NCI-H748 (cell line): Measurements from ENCODE around the gene YTHDF1.

Experiments used
- DNase-seq: peaks from one replicate; lab custom pipeline; 2025; ENCODE audit not compliant: unreplicated experiment; lab: John Stamatoyannopoulos, UW

The YTHDF1 gene

DNA sequence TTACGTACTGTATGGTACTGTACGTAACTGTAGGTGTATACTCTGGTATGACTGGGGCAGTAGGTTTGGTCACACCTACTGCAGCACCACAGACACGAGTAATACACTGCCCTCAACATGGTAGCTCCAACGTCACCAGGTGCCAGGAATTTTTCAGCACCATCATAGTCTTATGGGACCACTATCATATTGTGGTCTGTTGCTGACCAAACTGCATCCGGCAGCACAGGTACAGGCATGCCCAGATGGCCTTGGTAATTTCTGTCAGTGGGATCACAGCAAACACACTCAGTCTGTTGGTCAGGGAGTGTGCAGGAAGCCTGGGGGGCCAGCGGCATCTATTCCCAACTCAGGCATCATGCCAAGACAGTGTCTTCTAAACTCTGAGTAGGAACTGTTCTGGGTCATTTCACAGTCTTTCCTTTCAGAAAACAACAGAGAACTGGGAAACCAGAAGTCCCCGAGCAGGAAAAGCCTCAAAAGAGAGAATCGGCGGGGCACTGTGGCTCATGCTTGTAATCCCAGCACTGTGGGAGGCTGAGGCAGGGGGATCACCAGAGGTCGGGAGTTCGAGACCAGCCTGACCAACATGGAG lies 5.8 kb downstream of the YTHDF1 start:
- DNase-seq = no peak

DNA sequence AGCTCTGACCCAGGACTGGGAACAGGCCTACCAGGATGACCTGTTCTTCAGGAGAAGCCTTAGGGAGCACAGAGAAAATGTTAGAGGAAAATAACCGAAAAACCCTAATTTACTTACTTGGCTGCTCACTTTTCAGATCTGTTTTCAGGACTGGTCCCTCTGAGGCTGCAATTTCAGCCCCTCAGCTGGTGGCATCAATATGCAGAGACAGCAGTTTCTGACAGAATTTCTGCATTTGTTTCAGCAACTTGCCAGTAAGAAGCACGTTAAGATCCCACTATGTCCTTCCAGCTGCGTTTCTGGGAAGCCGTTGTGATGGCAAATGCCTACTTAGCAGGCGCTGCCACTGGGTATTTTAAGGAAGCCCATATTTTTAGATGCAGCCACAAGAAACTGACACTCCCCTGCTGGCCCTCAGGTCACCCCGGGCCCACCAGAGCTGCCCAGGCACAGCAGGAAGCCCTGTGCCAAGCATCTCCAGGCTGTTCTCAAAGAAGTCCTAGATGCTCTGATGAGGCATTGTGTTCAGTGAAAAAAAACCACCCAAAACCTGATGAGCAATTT lies 7.5 kb downstream of the YTHDF1 start:
- no peak for DNase-seq

DNA sequence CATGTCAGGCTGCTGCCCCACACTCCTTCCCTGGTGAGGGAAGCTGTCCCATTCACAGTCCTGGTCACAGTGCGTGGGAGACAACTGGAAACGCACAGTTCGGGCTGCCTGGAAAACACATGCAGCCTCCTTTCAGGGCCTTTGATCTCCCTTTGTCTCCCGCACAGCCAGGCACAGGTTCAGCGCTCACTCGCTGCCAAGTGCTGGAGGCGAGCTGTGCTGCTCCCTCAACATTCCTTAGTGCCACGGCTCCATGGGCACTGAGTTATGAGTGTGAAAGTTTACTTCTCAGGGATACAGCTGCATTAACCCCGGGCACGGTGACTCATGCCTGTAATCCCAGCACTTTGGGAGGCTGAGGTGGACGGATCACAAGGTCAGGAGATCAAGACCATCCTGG lies 9.1 kb downstream of the YTHDF1 start:
- DNase-seq = no peak

DNA sequence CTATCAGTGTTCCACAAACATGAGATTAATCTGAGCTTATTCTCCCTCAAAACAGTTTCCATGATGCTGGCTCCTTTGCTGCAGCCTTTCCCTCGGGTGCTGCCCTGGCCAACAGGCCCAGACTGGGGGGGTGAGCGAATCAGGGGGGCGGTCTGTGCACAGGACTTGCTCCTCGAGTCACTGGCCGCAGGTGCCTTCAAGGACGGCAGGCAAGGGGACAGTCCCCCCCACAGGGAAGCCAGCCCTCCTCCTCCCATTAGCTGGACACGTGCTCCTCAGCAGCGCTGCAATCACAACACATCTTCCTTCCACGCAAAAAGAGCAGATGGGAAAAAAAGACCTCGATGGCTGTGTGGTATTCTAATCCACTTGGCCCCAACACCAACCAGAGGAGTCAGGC lies 10.0 kb downstream of the YTHDF1 start:
- no peak for DNase-seq

DNA sequence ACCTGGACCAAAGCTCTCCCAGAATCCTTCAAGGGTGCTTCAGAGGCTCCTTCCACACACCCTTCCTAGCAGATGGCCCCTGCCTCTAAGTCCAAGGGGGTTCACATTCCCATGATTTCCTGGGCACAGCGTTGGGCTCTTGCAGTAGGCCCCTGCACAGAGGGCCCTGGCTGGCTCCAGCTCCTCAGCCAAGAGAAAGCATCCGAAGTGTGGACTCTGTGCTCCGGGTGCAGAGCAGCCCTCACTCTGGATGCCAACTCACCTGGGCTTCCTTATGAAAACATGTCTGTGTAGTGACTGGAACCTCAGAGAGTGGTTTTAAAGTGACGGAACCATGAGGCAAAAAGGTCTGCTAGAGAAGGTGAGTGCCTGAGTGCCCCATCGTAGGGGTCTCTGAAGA lies 11.6 kb downstream of the YTHDF1 start:
- DNase-seq = no peak

DNA sequence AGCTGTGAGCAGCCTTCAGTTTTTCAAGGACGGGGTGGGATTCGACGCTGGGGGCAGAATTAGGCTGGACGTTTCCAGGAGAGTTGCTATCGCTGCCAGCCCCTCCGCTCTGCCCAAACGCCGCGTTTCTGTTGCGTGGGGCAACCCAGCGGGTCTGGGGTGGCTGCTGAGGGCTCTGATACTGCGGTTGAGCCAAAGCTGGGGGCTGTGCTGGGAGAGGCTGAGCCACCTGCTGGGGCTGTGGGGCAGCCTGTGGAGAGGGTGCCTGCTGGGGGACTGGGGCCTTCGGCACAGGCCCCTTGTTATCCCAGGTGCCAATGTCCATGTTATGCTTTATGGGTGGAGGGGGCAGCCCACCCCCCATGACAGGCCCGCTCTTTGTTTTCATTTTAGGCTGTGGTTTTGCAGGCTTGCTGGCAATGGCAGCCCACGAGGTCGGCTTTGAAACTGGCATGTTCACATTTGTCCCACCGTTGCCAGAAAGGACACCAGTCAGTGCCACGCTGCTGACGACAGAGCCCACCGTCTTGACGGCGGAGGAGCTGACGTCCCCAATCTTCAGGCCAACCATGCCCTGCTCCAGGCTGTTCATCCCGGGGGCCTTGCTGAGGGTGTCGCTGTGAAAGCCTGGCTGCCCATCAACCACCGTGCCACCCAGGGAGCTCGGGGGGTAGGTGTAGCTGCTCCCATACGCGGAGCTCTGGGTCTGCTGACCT lies 13.0 kb downstream of the YTHDF1 start:
- no peak for DNase-seq

DNA sequence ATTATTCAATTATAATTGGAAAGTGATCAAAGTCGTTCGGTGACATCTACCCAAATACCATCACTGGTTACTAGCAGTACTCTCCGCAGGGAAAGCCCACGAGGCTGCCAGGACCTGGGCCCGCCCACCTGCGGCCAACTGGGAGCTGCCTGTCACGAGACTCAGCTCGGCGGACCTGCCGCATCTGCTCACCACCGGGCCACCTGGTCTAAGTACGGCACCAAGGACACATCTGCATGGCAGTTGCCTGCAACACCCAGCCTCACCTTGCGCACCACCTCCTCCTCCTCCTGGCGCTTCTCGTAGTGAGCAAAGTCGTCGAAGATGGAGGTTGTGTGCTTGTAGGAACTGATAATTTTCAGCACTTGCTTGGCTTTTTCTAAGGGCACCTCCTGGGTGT lies 13.9 kb downstream of the YTHDF1 start:
- DNase-seq = no peak

DNA sequence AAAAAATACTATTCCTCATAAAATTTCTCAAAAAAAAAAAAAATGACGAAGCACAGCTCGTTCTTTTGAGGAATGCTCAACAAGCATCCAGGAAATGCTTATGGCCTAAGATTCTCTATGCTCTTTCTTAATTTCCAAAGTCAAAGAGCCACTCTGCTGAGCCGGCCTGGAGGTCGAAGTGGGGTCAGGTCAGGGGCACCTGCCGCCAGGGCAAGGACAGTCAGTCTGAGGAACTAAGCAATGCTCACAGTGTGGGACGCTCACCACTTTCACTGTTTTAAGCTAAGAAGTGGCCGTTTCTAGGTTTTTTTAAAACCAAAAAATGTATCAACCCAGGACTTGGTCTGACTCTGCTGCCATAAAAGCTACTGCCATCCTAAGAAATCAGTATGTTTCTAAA lies 17.3 kb downstream of the YTHDF1 start:
- no peak for DNase-seq

DNA sequence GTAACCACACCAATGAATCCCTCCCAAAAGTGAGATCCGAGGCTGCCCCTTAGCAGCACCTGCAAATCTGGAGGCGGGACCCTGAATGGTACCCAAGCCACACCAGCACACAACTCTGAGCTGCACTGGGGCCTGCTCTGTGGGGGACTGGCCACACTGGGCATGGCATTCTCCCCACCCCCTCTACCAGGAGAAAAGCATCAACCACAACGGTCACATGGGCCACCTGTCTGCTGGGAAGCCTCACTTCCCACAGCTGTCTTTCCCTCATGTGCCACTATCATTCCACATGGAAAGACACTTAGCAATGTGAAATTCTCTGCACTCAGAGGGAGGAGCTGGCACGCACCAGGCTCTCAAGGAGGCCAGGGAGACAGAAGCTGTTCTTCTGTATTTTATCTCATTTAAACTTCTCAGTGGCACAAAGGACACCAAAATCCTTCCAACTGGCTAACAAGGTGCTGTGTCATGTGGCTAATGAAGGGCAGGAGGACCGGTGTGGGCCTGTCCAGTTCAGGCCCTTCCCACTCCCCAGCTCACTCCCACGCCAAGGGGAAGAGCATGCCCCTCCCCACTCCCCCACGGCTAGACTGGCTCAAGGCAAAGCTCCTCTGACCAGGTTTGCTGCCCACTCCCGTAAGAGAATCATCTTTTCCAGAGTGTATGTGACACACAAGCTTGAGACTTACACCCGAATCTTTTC lies 19.0 kb downstream of the YTHDF1 start:
- no peak for DNase-seq

DNA sequence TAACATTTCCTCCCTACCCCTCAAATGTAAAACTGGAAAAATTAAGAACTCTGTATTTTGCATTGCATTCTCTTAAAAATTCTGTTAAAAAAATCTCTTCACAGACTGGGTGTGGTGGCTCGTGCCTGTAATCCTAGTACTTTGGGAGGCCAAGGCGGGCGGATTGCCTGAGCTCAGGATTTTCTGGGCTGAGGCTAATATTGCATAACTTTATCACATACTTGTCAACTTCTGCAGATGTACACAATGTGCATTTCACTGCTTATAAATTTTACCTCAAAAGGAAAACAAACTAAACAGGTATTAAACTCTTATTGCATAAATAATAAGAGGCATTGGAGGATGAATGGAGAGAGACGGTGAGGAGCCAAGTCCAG lies 21.1 kb downstream of the YTHDF1 start:
- DNase-seq = no peak

DNA sequence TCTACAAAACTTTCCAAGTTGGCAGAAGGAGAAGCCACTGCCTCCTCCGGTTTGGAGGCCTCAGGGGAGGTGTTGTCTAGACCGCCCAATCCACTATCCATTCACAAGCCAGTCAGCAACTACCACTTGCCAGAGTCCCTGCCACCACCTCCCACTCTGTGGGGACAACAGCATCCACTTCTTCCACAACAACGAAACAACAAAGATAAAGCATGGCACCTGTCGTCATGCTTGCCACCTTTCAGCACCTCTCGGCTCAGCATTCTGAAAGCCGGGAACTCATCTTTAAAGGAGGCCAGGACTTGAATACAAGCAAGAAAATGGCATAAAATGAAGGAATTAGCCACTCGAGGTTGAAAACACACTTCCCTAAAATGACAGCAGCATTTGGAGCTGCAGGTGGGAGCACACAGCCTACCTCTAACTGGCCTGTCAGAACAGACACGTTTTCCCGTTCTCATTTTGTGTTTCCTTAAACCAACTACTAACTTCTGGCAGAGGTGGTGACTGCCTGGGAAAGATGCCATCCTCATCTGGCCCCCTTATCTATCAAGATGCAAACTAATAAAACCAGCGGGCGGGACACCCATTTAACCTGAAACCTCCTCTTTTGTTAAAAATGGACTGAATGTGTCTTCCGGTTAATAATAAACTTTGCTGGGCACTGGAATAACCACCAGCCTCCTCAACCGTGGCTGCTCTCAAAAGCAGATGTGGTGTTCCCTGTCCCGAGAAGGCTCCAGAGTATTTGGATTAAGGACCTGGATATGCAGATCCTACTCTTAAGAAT lies 21.7 kb downstream of the YTHDF1 start:
- DNase-seq = no peak

DNA sequence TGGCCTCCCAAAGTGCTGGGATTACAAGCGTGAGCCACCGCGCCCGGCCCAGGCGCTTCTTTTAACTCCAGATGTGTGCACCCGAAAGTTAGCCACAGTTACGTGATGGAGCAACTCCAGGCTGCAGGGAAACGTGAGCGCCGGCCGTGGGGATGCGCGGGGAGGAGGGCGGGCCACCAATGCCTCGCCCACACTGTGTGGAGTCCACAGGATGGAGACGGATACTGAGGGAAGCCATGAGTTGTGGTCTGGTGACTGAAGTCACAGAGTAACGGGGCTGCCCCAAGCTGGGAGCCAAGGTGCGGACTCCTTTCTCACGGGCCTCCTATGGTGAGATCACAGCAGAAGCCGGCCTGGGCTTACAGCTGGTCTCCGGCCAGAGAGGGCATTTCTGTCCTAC lies 23.2 kb downstream of the YTHDF1 start:
- DNase-seq = no peak

DNA sequence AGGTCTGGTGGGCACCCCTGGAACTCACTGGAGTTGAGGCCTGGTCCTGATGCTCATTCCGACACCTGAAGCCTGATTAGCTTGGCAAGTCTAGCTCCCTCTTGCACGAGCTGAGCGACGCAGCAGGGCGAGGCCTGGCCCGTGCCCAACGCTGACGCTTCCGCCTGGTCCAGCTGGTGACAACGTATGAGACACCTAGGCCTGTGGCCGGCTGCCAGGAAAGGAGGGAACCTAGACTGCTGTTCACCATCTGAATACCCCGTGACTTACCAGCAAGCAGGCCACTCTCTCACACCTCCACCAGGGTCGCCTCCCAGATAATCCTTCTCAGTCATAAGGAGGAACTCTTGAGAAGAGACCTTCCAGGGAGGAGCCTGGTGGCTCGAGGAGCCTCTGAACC lies 24.5 kb downstream of the YTHDF1 start:
- peak; percentile 67 for DNase-seq

DNA sequence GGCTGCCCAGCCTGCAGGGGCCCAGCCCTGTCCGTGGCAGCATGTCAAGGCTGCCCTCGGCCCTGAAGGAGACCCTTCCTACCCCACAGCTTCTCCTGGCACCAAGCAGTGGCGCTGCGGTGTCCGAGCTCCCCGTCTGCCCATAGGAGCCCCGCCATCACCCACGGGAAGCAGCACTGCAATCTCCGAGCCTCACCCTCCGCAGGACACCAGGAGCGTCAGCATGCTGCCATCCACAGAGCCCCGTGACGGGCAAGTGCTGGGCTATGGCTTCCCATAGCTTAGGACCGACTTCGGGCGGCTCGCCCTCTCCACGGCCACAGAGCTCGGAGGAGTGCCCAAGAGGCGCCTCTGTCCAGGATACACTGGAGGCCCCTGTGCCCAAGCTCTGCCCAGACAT lies 25.1 kb downstream of the YTHDF1 start:
- no peak for DNase-seq

DNA sequence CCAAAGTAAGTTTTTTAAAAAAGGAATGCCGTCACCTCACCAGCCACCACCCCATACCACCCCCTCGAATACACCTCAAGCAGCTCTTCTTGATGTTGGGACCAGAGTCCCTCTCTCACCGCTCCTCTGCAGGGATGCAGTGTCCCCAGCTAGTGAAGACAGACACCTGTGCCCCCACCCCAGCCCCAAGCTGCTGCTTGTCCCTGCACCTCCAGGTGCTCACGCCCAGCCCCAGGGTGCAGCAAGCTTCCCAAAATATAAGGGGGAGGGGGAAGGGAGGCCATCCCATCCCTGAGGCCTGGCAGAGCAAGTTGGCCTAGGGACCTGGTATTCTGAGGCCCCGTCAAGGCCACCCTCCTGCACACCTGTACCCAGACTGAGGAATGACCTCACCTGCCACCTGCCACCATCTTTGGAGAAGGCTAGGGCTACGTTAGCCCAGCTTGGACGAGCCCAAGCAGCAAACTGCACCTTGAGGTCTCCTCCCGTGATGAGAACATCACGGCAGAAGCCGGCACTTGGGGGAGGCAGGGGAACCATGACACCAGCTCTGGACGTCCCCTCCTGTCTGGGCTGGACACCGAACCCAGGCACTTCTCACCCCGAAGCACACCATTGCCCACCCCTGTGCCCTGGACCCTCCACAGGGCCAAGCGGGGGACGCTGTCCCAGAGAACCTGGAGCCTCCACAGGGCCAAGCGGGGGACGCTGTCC lies 25.9 kb downstream of the YTHDF1 start:
- no peak for DNase-seq

DNA sequence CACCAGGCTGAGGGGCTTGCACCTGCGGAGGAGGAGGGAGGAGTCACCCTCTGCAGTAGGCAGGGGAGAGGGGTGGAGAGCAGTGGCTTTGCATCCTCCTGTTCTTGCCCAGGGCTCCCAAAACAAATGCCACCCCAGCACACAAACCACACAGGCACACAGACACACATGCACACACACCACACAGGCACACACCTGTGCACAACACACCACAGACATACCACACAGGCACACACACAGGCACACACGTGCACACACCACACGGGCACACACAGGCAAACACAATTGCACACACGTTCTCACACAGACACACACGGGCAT lies 26.6 kb downstream of the YTHDF1 start:
- DNase-seq = no peak

DNA sequence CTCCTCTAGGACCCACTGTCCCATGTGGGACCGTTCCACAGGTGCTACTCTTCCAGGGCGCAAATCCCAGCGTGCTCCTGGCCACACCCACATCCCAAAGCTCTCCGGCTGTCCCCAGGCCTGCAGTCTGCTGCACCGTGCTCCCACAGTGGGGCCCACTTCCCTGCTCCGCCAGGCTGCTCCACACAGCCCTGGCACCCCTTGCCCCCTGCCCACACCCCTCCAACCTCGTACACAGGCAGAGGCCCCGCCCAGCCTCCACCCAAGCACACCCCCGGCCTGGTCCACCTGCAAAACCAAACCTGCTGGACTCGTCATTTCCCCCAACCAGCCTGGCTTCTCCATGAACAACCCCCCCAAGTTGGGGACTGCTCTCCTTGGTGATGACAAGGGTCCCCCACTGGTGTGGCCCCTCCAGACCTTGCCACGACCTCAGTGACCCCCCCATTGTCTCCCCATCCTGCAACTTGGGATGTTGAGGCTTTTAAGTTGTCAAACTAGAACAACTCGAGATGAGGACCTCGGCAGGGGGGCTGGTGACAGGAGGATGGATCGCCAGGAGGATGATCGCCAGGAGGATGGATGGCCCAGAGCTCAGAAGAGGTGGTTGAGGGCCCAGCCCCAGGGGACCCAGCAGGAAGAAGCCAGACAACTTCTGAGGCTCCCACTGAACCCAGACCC lies 27.1 kb downstream of the YTHDF1 start:
- DNase-seq = no peak

DNA sequence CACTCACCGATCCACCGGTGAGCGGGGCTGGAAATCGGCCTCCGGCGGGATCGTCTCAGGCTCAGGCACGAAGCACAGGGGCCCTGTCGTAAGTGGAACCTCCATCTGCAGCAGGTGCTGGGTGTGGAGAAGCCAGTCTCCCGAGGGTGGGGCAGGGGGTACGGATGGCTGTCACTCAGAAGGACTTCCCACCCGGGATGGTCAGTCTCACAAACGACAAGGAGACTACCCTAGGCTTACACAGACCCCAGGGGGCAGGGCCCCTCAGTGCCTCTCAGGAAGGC lies 27.8 kb downstream of the YTHDF1 start:
- no peak for DNase-seq

DNA sequence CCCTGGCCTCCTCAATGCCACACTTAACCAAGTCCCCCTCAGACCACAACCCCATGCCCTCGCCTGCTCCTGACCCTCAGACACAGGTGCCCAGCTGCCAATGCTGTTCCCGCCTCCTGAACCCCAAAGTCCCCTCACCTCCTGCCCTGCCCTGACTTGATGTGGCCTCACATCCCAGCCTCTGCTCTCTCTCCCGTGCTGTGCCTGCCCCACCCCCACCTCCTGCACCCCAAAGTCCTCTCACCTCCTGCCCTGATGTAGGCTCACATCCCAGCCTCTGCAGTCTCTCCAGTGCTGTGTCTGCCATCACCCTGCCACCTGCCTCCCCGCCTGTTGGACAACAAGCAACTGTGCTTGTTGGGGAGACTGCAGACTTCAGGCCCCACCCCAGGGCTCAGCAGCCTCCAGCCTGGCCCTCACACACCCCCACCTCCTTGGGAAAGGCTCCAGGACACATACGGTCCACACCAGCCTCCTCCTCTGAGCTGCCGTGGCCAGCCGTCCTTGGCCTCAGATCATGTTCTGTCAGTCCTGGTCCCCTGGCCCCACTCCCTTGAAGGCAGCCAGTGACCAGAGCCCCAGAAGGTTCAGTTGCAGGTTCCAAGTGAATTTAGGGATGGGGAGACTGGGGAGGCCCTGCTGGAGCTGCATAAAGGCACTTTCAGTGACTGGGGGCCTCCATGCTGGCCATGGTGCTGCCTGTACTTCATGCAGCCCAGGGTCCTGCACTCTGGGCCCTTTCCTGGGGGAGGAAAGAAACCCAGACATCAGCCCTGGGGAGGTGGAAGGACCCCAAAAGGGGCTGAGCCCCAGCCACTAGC lies 28.4 kb downstream of the YTHDF1 start:
- no peak for DNase-seq
